Muscle layer of duodenum (tissue), 2 donors: ENCODE measurements around the gene NECAB3.

Experiments
- H3K27ac ChIP-seq: one replicate; pipeline ENCODE4 v1.7.0; 2013; ENCODE audit warnings: mild to moderate bottlenecking, low read length
- H3K27me3 ChIP-seq: one replicate; pipeline ENCODE4 v1.7.0; 2013; ENCODE audit warnings: low read depth, mild to moderate bottlenecking, control low read depth, low read length
- H3K36me3 ChIP-seq, 2 donors: one replicate each; pipeline ENCODE4 v1.7.0; 2013; ENCODE audit warnings: low read length in 2 of 2, control low read depth in 1 of 2, mild to moderate bottlenecking in 1 of 2; ENCODE audit not compliant: insufficient read depth in 2 of 2, control insufficient read depth in 1 of 2
- H3K4me1 ChIP-seq, 2 donors: one replicate each; pipeline ENCODE4 v1.7.0; 2013; ENCODE audit warnings: low read length in 2 of 2, mild to moderate bottlenecking in 2 of 2, control low read depth in 1 of 2, moderate library complexity in 1 of 2; ENCODE audit not compliant: insufficient read depth in 2 of 2, control insufficient read depth in 1 of 2
- H3K4me3 ChIP-seq, 2 donors: one replicate each; pipeline ENCODE4 v1.7.0; 2013; ENCODE audit warnings: low read length in 2 of 2, low read depth in 1 of 2, mild to moderate bottlenecking in 1 of 2
- H3K9me3 ChIP-seq, 2 donors: one replicate each; pipeline ENCODE4 v1.7.0; 2013; ENCODE audit warnings: low read length in 2 of 2, control low read depth in 1 of 2, mild to moderate bottlenecking in 1 of 2; ENCODE audit not compliant: control insufficient read depth in 1 of 2
- donor health status: healthy.

NECAB3 gene

GRCh38 chr20:33621717-33622400 is 52.4 kb downstream of the NECAB3 start:
- peaks cover 10 to 38% of the 10 kb centered on the region in 2 donors for H3K36me3 ChIP-seq
- H3K4me3 ChIP-seq: no peak overlapping the region
- no peaks in the 10 kb centered on the region for H3K4me1 ChIP-seq
- H3K27me3 ChIP-seq: no peaks in the 10 kb centered on the region
- no peak overlapping the region for H3K27ac ChIP-seq
- H3K9me3 ChIP-seq: no peaks in the 10 kb centered on the region

GRCh38 chr20:33612001-33612400 is 62.2 kb downstream of the NECAB3 start:
- Histone ChIP-seq H3K36me3 (peaks cover 42 to 44% of the 10 kb centered on the region in 2 donors), H3K9me3 (no peaks in the 10 kb centered on the region), H3K4me1 (peaks cover 0 to 8% of the 10 kb centered on the region in 2 donors), H3K27ac (no peak overlapping the region), H3K4me3 (no peak overlapping the region), H3K27me3 (no peaks in the 10 kb centered on the region)

GRCh38 chr20:33611106-33611505 is 63.1 kb downstream of the NECAB3 start:
- H3K27ac ChIP-seq: no peak overlapping the region
- peaks cover 42 to 44% of the 10 kb centered on the region in 2 donors for H3K36me3 ChIP-seq
- H3K9me3 ChIP-seq: no peaks in the 10 kb centered on the region
- peaks cover 0 to 8% of the 10 kb centered on the region in 2 donors for H3K4me1 ChIP-seq
- no peak overlapping the region for H3K4me3 ChIP-seq
- no peaks in the 10 kb centered on the region for H3K27me3 ChIP-seq

- Histone ChIP-seq H3K36me3 (peaks cover 33 to 37% of the 10 kb centered on the region in 2 donors), H3K4me1 (peaks cover 3 to 15% of the 10 kb centered on the region in 2 donors), H3K27me3 (no peaks in the 10 kb centered on the region), H3K4me3 (no peak overlapping the region), H3K27ac (no peak overlapping the region), H3K9me3 (no peaks in the 10 kb centered on the region)
Measured at GRCh38 chr20:33609504-33609903, 64.7 kb downstream of the NECAB3 start.
